Heart left ventricle (tissue), 13 donors: ENCODE measurements around the gene BIVM.

ENCODE experiments used
- CTCF ChIP-seq, 12 donors: fragments of 200-600 bp; sonication (generic) in 4 of 12; IDR thresholded peaks; one replicate each; pipeline versions ENCODE4 v1.5.0 to v1.8.0; 2018 to 2022; ENCODE audit warnings: antibody characterized with exemption in 12 of 12, mild to moderate bottlenecking in 5 of 12
- POLR2A ChIP-seq, 2 donors: fragments of 450-650 bp; IDR thresholded peaks; one replicate each; pipeline ENCODE4 v1.6.1; 2017; ENCODE audit warnings: antibody characterized with exemption in 2 of 2, mild to moderate bottlenecking in 2 of 2, moderate library complexity in 2 of 2
- donor health status: ischemic (EF 13 %, LVEDD 7.1; RV severe dilation, severe dysfunction).
- donor health status: DM: no; HTN: yes; CAD: no.
- donor health status: DM: no; HTN: no; CAD: no.
- donor health status: ischemic (EF 25% LVEDD 6.9; RV normal size, moderate dysfunction).
- donor health status: ischemic (EF 25% LVEDD 5.7; RV mildly dilated, moderate dysfunction).
- donor health status: ischemic (EF 35%, LVEDD 5.7; RV mildly dilated, moderate dysfunction).
- donor health status: nonischemic (EF 11% LVEDD 7.7; RV severe dilation, severe dysfunction).
- donor health status: DM: yes; HTN: yes; CAD: no.
- donor health status: PGD.
- donor health status: ischemic (EF 29% LVEDD 5.4; RV normal size, mild dysfunction).
- donor health status: nonischemic (EF 23%, LVEDD 6.1; RV moderate dilation, normal function).

- TF ChIP-seq CTCF (IDR thresholded peaks at IDR 0.05) (no peak), POLR2A (IDR thresholded peaks at IDR 0.05) (no peak)
Observed at GRCh38 chr13:102862624-102863210, 63.8 kb downstream of the BIVM start.
